Measurements from ENCODE around the gene MLPH. TPM values are rescaled to one million over a fixed set of nuclear protein-coding genes. Genes with fewer than 3 reads are reported as not detected.

Gene MLPH
- total and polyA plus RNA-seq, 4 donors = 1.6 to 25.9 (median 22.3) TPM

GRCh38 chr2:237515621-237516275 lies 28.7 kb downstream of the MLPH start:
- peaks cover 0 to 2% (median 0%) of the 10 kb centered on the region in 4 donors for H3K36me3 ChIP-seq (ENCODE audit: control insufficient read depth in 4 of 4, insufficient read depth in 3 of 4, low read depth in 1 of 4, low read length in 3 of 4)

DNA sequence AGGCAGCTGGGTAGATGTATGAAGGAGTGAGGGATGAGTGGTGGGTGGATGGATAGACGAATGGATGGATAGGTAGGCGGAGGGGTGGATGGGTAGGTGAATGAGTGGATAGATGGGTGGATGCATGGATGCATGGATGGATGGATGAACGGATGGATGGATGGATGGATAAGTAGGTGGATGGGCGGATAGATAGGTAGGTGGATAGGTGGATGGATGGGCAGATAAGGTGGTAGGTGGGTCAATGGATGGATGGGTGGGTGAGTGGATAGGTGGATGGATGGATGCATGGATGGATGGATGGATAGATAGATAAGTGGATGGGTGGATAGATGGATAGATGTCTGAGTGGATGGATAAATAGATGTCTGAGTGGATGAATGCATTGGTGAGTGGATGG lies 30.1 kb downstream of the MLPH start:
- Histone ChIP-seq H3K9ac (ENCODE audit: low read depth in 1 of 2, low read length in 2 of 2) (no peak overlapping the region), H3K36me3 (ENCODE audit: control insufficient read depth in 4 of 4, insufficient read depth in 3 of 4, low read depth in 1 of 4, low read length in 3 of 4) (no peaks in the 10 kb centered on the region), H3K4me1 (ENCODE audit: control insufficient read depth in 4 of 4, insufficient read depth in 4 of 4, low read length in 3 of 4) (peaks cover 4 to 46% (median 36%) of the 10 kb centered on the region in 4 donors), H3K27ac (ENCODE audit: low read depth in 1 of 2, low read length in 2 of 2) (no peak overlapping the region), H3K4me3 (ENCODE audit: low read depth in 1 of 3, low read length in 3 of 3) (no peak overlapping the region), H3K27me3 (ENCODE audit: control insufficient read depth in 4 of 4, insufficient read depth in 4 of 4, low read length in 3 of 4) (no peaks in the 10 kb centered on the region), H3K9me3 (ENCODE audit: control insufficient read depth in 4 of 4, low read length in 3 of 4) (no peaks in the 10 kb centered on the region)
- no peak for DNase-seq (ENCODE audit: low spot score)
- TF ChIP-seq YY1 (IDR thresholded peaks at IDR 0.05) (no peak), GABPA (IDR thresholded peaks at IDR 0.05 in 1 of 2, conservative IDR thresholded peaks at IDR 0.05 in 1 of 2) (no peak), FOXA2 (IDR thresholded peaks at IDR 0.05) (no peak), EGR1 (IDR thresholded peaks at IDR 0.05; ENCODE audit: low read depth in 2 of 2) (no peak), MAX (IDR thresholded peaks at IDR 0.05) (no peak), CTCF (IDR thresholded peaks at IDR 0.05; ENCODE audit: low read depth, low read length, missing input control) (no peak), NR2F2 (IDR thresholded peaks at IDR 0.05) (no peak), HNF4G (IDR thresholded peaks at IDR 0.05) (no peak), JUND (IDR thresholded peaks at IDR 0.05) (no peak), FOXA1 (IDR thresholded peaks at IDR 0.05) (no peak), HNF4A (conservative IDR thresholded peaks at IDR 0.05) (no peak), TAF1 (conservative IDR thresholded peaks at IDR 0.05) (no peak), RAD21 (IDR thresholded peaks at IDR 0.05) (no peak)
- TF ChIP-seq, protein P1, sequence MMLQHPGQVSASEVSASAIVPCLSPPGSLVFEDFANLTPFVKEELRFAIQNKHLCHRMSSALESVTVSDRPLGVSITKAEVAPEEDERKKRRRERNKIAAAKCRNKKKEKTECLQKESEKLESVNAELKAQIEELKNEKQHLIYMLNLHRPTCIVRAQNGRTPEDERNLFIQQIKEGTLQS (IDR thresholded peaks at IDR 0.05) = no peak
- TF ChIP-seq, protein P2, sequence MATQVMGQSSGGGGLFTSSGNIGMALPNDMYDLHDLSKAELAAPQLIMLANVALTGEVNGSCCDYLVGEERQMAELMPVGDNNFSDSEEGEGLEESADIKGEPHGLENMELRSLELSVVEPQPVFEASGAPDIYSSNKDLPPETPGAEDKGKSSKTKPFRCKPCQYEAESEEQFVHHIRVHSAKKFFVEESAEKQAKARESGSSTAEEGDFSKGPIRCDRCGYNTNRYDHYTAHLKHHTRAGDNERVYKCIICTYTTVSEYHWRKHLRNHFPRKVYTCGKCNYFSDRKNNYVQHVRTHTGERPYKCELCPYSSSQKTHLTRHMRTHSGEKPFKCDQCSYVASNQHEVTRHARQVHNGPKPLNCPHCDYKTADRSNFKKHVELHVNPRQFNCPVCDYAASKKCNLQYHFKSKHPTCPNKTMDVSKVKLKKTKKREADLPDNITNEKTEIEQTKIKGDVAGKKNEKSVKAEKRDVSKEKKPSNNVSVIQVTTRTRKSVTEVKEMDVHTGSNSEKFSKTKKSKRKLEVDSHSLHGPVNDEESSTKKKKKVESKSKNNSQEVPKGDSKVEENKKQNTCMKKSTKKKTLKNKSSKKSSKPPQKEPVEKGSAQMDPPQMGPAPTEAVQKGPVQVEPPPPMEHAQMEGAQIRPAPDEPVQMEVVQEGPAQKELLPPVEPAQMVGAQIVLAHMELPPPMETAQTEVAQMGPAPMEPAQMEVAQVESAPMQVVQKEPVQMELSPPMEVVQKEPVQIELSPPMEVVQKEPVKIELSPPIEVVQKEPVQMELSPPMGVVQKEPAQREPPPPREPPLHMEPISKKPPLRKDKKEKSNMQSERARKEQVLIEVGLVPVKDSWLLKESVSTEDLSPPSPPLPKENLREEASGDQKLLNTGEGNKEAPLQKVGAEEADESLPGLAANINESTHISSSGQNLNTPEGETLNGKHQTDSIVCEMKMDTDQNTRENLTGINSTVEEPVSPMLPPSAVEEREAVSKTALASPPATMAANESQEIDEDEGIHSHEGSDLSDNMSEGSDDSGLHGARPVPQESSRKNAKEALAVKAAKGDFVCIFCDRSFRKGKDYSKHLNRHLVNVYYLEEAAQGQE (IDR thresholded peaks at IDR 0.05) = no peak
- 97% methylated on average over 4 of the region's 4 CpGs for WGBS

More at GRCh38 chr2:237515621-237516275, 28.7 kb downstream of the MLPH start:
- Histone ChIP-seq H3K9me3 (ENCODE audit: control insufficient read depth in 4 of 4, low read length in 3 of 4) (no peaks in the 10 kb centered on the region), H3K9ac (ENCODE audit: low read depth in 1 of 2, low read length in 2 of 2) (no peak overlapping the region), H3K27me3 (ENCODE audit: control insufficient read depth in 4 of 4, insufficient read depth in 4 of 4, low read length in 3 of 4) (no peaks in the 10 kb centered on the region), H3K4me1 (ENCODE audit: control insufficient read depth in 4 of 4, insufficient read depth in 4 of 4, low read length in 3 of 4) (peaks cover 4 to 41% (median 31%) of the 10 kb centered on the region in 4 donors), H3K27ac (ENCODE audit: low read depth in 1 of 2, low read length in 2 of 2) (no peak overlapping the region), H3K4me3 (ENCODE audit: low read depth in 1 of 3, low read length in 3 of 3) (no peak overlapping the region)
- WGBS = 94% methylated on average over 6 of the region's 6 CpGs
- TF ChIP-seq FOXA1 (IDR thresholded peaks at IDR 0.05) (no peak), MAX (IDR thresholded peaks at IDR 0.05) (no peak), RAD21 (IDR thresholded peaks at IDR 0.05) (no peak), NR2F2 (IDR thresholded peaks at IDR 0.05) (no peak), YY1 (IDR thresholded peaks at IDR 0.05) (no peak), HNF4A (conservative IDR thresholded peaks at IDR 0.05) (no peak), EGR1 (IDR thresholded peaks at IDR 0.05; ENCODE audit: low read depth in 2 of 2) (no peak), FOXA2 (IDR thresholded peaks at IDR 0.05) (no peak)
- no peak for DNase-seq (ENCODE audit: low spot score)
